Breast epithelium (tissue), 3 donors: ENCODE measurements around the gene SLC25A42.

ENCODE experiments used
- POLR2AphosphoS5 ChIP-seq, 3 donors: sonication (generic); formaldehyde crosslinking; IDR thresholded peaks; one replicate each; pipeline ENCODE4 v1.6.1; 2017; ENCODE audit warnings: antibody characterized with exemption in 3 of 3
- TF ChIP-seq, protein P1 (sequence below), 3 donors: fragments of 450-650 bp; IDR thresholded peaks; one replicate each; pipeline ENCODE4 v1.5.1; 2016 to 2017; ENCODE audit warnings: antibody characterized with exemption in 3 of 3, mild to moderate bottlenecking in 3 of 3, moderate library complexity in 3 of 3

- TF ChIP-seq, protein P1, sequence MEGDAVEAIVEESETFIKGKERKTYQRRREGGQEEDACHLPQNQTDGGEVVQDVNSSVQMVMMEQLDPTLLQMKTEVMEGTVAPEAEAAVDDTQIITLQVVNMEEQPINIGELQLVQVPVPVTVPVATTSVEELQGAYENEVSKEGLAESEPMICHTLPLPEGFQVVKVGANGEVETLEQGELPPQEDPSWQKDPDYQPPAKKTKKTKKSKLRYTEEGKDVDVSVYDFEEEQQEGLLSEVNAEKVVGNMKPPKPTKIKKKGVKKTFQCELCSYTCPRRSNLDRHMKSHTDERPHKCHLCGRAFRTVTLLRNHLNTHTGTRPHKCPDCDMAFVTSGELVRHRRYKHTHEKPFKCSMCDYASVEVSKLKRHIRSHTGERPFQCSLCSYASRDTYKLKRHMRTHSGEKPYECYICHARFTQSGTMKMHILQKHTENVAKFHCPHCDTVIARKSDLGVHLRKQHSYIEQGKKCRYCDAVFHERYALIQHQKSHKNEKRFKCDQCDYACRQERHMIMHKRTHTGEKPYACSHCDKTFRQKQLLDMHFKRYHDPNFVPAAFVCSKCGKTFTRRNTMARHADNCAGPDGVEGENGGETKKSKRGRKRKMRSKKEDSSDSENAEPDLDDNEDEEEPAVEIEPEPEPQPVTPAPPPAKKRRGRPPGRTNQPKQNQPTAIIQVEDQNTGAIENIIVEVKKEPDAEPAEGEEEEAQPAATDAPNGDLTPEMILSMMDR (IDR thresholded peaks at IDR 0.05): no peak
- no peak for TF ChIP-seq POLR2AphosphoS5 (IDR thresholded peaks at IDR 0.05)
Observed at GRCh38 chr19:19162495-19162894, 98.7 kb downstream of the SLC25A42 start.
